ENCODE measurements around the gene EGF.
"Not testable (repeated sequence)": the region's sequence is repeated elsewhere in the genome, so short reads cannot be mapped to it uniquely, and the experiment has no call there.

Gene EGF

GRCh38 chr4:110039164-110039563, 126.5 kb downstream of the EGF start:
- DNase-seq (ENCODE audit: low read depth in 2 of 2) = not testable (repeated sequence)

- DNase-seq (ENCODE audit: low read depth in 2 of 2) = no peak
Observed at GRCh38 chr4:110041735-110042134, 129.1 kb downstream of the EGF start.

GRCh38 chr4:110042545-110043517, 130.1 kb downstream of the EGF start:
- DNase-seq (ENCODE audit: low read depth in 2 of 2) = no peak

GRCh38 chr4:110046588-110047049, 133.9 kb downstream of the EGF start:
- DNase-seq (ENCODE audit: low read depth in 2 of 2) = no peak

GRCh38 chr4:110049951-110050925, 137.6 kb downstream of the EGF start:
- peak; percentile 13 to 27 for DNase-seq (ENCODE audit: low read depth in 2 of 2)

GRCh38 chr4:110055158-110055768, 142.6 kb downstream of the EGF start:
- DNase-seq (ENCODE audit: low read depth in 2 of 2) = no peak

GRCh38 chr4:110058677-110059076, 146.0 kb downstream of the EGF start:
- no peak for DNase-seq (ENCODE audit: low read depth in 2 of 2)

- no peak for DNase-seq (ENCODE audit: low read depth in 2 of 2)
Observed at GRCh38 chr4:110059556-110060191, 147.0 kb downstream of the EGF start.

GRCh38 chr4:110061076-110061475, 148.4 kb downstream of the EGF start:
- DNase-seq (ENCODE audit: low read depth in 2 of 2) = no peak

Measured in stimulated activated CD8-positive, alpha-beta memory T cell treated with anti-CD3 and anti-CD28 coated beads, Interleukin-7, amount 100 ng/mL, for 1 hour (primary cell).